Measurements from ENCODE around the gene TRMT11. TPM values are rescaled to one million over a fixed set of nuclear protein-coding genes. Genes with fewer than 3 reads are reported as not detected.

Gene TRMT11
- 10 to 100 TPM; 16.1 to 24.9 (median 18.8) TPM for total RNA-seq

DNA sequence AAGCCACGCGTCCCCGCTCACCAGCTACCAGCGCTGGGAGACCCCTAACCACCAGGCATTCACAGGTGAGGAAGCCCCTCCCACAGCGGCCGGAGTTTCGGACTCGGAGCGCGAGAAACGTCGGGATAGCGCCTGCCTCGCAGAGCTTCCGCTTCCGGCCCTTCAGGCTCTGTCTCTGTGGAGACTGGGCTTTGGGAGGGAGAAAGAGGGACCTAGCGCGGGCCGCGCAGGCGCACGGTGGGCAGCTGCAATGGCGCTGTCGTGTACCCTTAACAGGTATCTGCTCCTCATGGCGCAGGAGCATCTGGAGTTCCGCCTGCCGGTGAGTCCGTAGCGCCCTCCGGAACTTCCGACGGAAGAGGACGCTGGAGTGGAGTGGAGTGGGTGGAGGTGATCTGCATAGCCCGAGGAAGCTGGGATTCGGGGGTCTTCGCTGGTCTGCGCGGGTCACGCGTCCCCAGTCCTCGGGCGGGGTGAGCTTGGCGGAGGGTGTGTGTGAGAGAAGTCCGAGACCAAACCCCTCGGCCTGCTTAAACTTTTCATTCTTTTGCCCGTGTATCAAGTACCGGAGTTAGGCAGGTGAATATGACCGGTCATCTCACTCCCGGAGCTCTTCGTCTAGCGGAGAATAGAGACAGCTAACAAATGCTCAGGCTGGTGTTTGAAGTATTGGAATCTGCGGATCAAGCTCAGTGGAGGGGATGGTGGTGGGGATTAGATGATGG lies at the start of gene TRMT11:
TRMT11 (plus strand) TSS at position 240 of the 725 bp plus-strand sequence; CDS start at position 251, 11 bp downstream.
- no peak for TF ChIP-seq CTCF (IDR thresholded peaks at IDR 0.05)
- peak; percentile 87 to 89 for TF ChIP-seq POLR2AphosphoS5 (IDR thresholded peaks at IDR 0.05)
- H3K4me1 ChIP-seq = peaks cover 7 to 45% (median 41%) of the 10 kb centered on the region in 4 donors
- peak within 1 kb of the TSS; percentile 81 to 90 (median 84) for H3K4me3 ChIP-seq
- no peaks in the 10 kb centered on the region for H3K9me3 ChIP-seq
- H3K27ac ChIP-seq (replicated peaks in 1 of 4) = peak within 1 kb of the TSS; percentile 84 to 88 (median 87)
- peaks cover 0 to 9% (median 0%) of the 10 kb centered on the region in 4 donors for H3K36me3 ChIP-seq
- peak; percentile 93 for DNase-seq (ENCODE audit: extremely low spot score)
- WGBS = 2% methylated on average over 30 of the region's 52 CpGs
- intact Hi-C loops (cut with DNase I) = no loop called here
- H3K27me3 ChIP-seq = no peaks in the 10 kb centered on the region

- no peak for DNase-seq (ENCODE audit: extremely low spot score)
- intact Hi-C loops (cut with DNase I) = no loop called here
- WGBS = 87% methylated on average over 1 of the region's 1 CpG
- H3K36me3 ChIP-seq = no peaks in the 10 kb centered on the region
- no peak overlapping the region for H3K27ac ChIP-seq (replicated peaks in 1 of 4)
- no peak for TF ChIP-seq EP300 (IDR thresholded peaks at IDR 0.05)
- no peak for TF ChIP-seq CTCF (IDR thresholded peaks at IDR 0.05)
- TF ChIP-seq POLR2AphosphoS5 (IDR thresholded peaks at IDR 0.05) = no peak
- TF ChIP-seq POLR2A (IDR thresholded peaks at IDR 0.05; ENCODE audit: low read depth) = no peak
- peaks cover 0 to 3% (median 1%) of the 10 kb centered on the region in 4 donors for H3K4me1 ChIP-seq
- H3K27me3 ChIP-seq = no peaks in the 10 kb centered on the region
- no peak overlapping the region for H3K4me3 ChIP-seq
- no peaks in the 10 kb centered on the region for H3K9me3 ChIP-seq
Observed at GRCh38 chr6:125939026-125939425, 47.3 kb upstream of the TRMT11 start.

GRCh38 chr6:125939791-125940190 lies 46.5 kb upstream of the TRMT11 start:
- H3K4me1 ChIP-seq = peaks cover 2 to 11% (median 9%) of the 10 kb centered on the region in 4 donors
- no peaks in the 10 kb centered on the region for H3K36me3 ChIP-seq
- H3K27ac ChIP-seq (replicated peaks in 1 of 4) = no peak overlapping the region
- TF ChIP-seq POLR2A (IDR thresholded peaks at IDR 0.05; ENCODE audit: low read depth) (no peak), EP300 (IDR thresholded peaks at IDR 0.05) (no peak), POLR2AphosphoS5 (IDR thresholded peaks at IDR 0.05) (no peak), CTCF (IDR thresholded peaks at IDR 0.05) (no peak)
- DNase-seq (ENCODE audit: extremely low spot score) = no peak
- no peaks in the 10 kb centered on the region for H3K27me3 ChIP-seq
- 77% methylated on average over 2 of the region's 2 CpGs for WGBS
- H3K4me3 ChIP-seq = no peak overlapping the region
- H3K9me3 ChIP-seq = no peaks in the 10 kb centered on the region
- intact Hi-C loops (cut with DNase I) = no loop called here

GRCh38 chr6:125940247-125941041 lies 45.9 kb upstream of the TRMT11 start:
- Histone ChIP-seq H3K4me1 (peaks cover 4 to 17% (median 12%) of the 10 kb centered on the region in 4 donors), H3K27ac (replicated peaks in 1 of 4) (no peak overlapping the region), H3K9me3 (no peaks in the 10 kb centered on the region), H3K27me3 (no peaks in the 10 kb centered on the region), H3K4me3 (no peak overlapping the region), H3K36me3 (no peaks in the 10 kb centered on the region)
- TF ChIP-seq POLR2A (IDR thresholded peaks at IDR 0.05; ENCODE audit: low read depth) (no peak), CTCF (IDR thresholded peaks at IDR 0.05) (no peak), POLR2AphosphoS5 (IDR thresholded peaks at IDR 0.05) (no peak), EP300 (IDR thresholded peaks at IDR 0.05) (no peak)
- no peak for DNase-seq (ENCODE audit: extremely low spot score)
- intact Hi-C loops (cut with DNase I) = no loop called here
- WGBS = 60% methylated on average over 5 of the region's 5 CpGs

Data from esophagus muscularis mucosa (tissue), 4 donors.